GM12878 (cell line): ENCODE data around the gene ASB7. TPM values are rescaled to one million over a fixed set of nuclear protein-coding genes. Genes with fewer than 3 reads are reported as not detected.

Experiments
- ATAC-seq: fragments of 200-7000 bp; cut with Tn5 transposase; 3 replicates; pipeline ENCODE4 v1.9.1; 2020; ENCODE audit warnings: mild to moderate bottlenecking, moderate library complexity
- BruUV-seq: library from RNA; stranded (reverse); fragments of 400-500 nt; replicated peaks from 2 replicates; lab custom pipeline; 2021; lab: Mats Ljungman, UMichigan
- CTCF ChIA-PET: fragments of 300-600 bp; sonication (Branson Sonifier 250); formaldehyde crosslinking; extraction: SDS; loops from one replicate; lab custom pipeline; 2021; ENCODE audit warnings: inconsistent platforms; lab: Yijun Ruan, JAX
- POLR2A ChIA-PET: fragments of 350-600 bp; formaldehyde crosslinking; extraction: SDS; loops from one replicate; lab custom pipeline; 2021; ENCODE audit warnings: inconsistent platforms; lab: Charles Lee
- RAD21 ChIA-PET: fragments of 300-600 bp; sonication (Branson Sonifier 250); formaldehyde crosslinking; loops from one replicate; lab custom pipeline; 2023; ENCODE audit warnings: antibody characterized with exemption; ENCODE audit not compliant: unreplicated experiment; lab: Charles Lee
- SMC1A ChIA-PET: fragments of 300-600 bp; sonication (Branson Sonifier 250); formaldehyde crosslinking; loops from one replicate; lab custom pipeline; 2023; ENCODE audit not compliant: unreplicated experiment, uncharacterized antibody; lab: Charles Lee
- DNase-seq: peaks from one replicate; pipeline ENCODE4 v3.0.0-alpha.2; 2011; ENCODE audit warnings: low read depth, low spot score
- FAIRE-seq: peaks from 3 replicates; lab custom pipeline; 2011; peaks lifted over from hg19 to GRCh38; lab: Jason Lieb, UNC
- H2AFZ ChIP-seq: 2 replicates; pipeline ENCODE4 v1.6.0; 2011; ENCODE audit warnings: low read depth, low read length, control low read depth; ENCODE audit not compliant: control insufficient read depth
- H3K27ac ChIP-seq: 2 replicates; pipeline ENCODE4 v1.5.1; 2011; ENCODE audit warnings: control low read depth; ENCODE audit not compliant: control insufficient read depth, insufficient read depth
- H3K27me3 ChIP-seq, 2 experiments: replicated peaks in 1 of 2; 2 replicates each; pipeline versions ENCODE4 v1.6.0 to v1.6.1; 2011; ENCODE audit warnings: low read length in 1 of 2; ENCODE audit not compliant: control insufficient read depth in 2 of 2, insufficient read depth in 2 of 2
- H3K36me3 ChIP-seq, 2 experiments: 2 replicates each; pipeline ENCODE4 v1.5.1; 2011; ENCODE audit warnings: low read length in 1 of 2; ENCODE audit not compliant: control insufficient read depth in 2 of 2, insufficient read depth in 2 of 2
- H3K4me1 ChIP-seq: 2 replicates; pipeline ENCODE4 v1.6.1; 2011; ENCODE audit warnings: mild to moderate bottlenecking, low read length, moderate library complexity, mixed read lengths; ENCODE audit not compliant: control insufficient read depth, insufficient read depth
- H3K4me2 ChIP-seq: 2 replicates; pipeline ENCODE4 v1.6.0; 2011; ENCODE audit warnings: control low read depth; ENCODE audit not compliant: control insufficient read depth, insufficient read depth
- H3K4me3 ChIP-seq: fragments of 200-600 bp; sonication (generic); 2 replicates; pipeline ENCODE4 v1.5.1; 2016
- H3K79me2 ChIP-seq: 2 replicates; pipeline ENCODE4 v1.6.0; 2011; ENCODE audit warnings: low read length; ENCODE audit not compliant: control insufficient read depth, insufficient read depth
- H3K9ac ChIP-seq: 2 replicates; pipeline ENCODE4 v1.8.0; 2011; ENCODE audit warnings: low read length, control low read depth, mixed read lengths; ENCODE audit not compliant: control insufficient read depth, insufficient read depth
- H3K9me3 ChIP-seq: replicated peaks from 3 replicates; pipeline ENCODE4 v1.5.1; 2011; ENCODE audit warnings: mild to moderate bottlenecking, low read length; ENCODE audit not compliant: control insufficient read depth, insufficient read depth
- H4K20me1 ChIP-seq: 2 replicates; pipeline ENCODE4 v1.6.0; 2011; ENCODE audit not compliant: control insufficient read depth, insufficient read depth
- CBX3 ChIP-seq: fragments of 200-600 bp; sonication (generic); IDR thresholded peaks from 2 replicates; pipeline ENCODE4 v1.6.1; 2016; ENCODE audit warnings: low read depth, borderline replicate concordance
- CHD1 ChIP-seq: IDR thresholded peaks from 2 replicates; pipeline ENCODE4 v1.6.1; 2012; ENCODE audit warnings: low read depth, low read length, improper control_type of control experiment
- HDAC6 ChIP-seq: fragments of 200-600 bp; sonication (generic); IDR thresholded peaks from one replicate; pipeline ENCODE4 v1.8.0; 2017; ENCODE audit warnings: antibody characterized with exemption; ENCODE audit not compliant: unreplicated experiment
- HDGF ChIP-seq: fragments of 450-650 bp; IDR thresholded peaks from 2 replicates; pipeline ENCODE4 v1.6.1; 2016; ENCODE audit warnings: antibody characterized with exemption
- LARP7 ChIP-seq: fragments of 450-650 bp; IDR thresholded peaks from 2 replicates; pipeline ENCODE4 v1.6.1; 2017; ENCODE audit warnings: mild to moderate bottlenecking
- MEF2A ChIP-seq: IDR thresholded peaks from 2 replicates; pipeline ENCODE4 v1.6.1; 2011; ENCODE audit warnings: low read depth, mild to moderate bottlenecking, low read length, moderate library complexity; ENCODE audit not compliant: insufficient read depth
- RAD51 ChIP-seq: fragments of 450-650 bp; IDR thresholded peaks from 2 replicates; pipeline ENCODE4 v1.6.1; 2016; ENCODE audit warnings: moderate library complexity, mild to moderate bottlenecking, inconsistent platforms
- SIX5 ChIP-seq: IDR thresholded peaks from 2 replicates; pipeline ENCODE4 v1.6.1; 2011; ENCODE audit warnings: mild to moderate bottlenecking, low read depth, low read length, moderate library complexity; ENCODE audit not compliant: severe bottlenecking
- SMAD5 ChIP-seq: IDR thresholded peaks from 2 replicates; pipeline ENCODE4 v1.6.1; 2016; ENCODE audit warnings: antibody characterized with exemption, low read depth
- ZNF384 ChIP-seq: IDR thresholded peaks from 2 replicates; pipeline ENCODE4 v1.6.1; 2012; ENCODE audit warnings: low read depth, mild to moderate bottlenecking, low read length, improper control_type of control experiment, borderline replicate concordance
- WGBS: methylation state at CpG from one replicate; pipeline ENCODE4 v1.1.6; 2016; ENCODE audit warnings: low lambda C conversion rate; ENCODE audit not compliant: insufficient replicate concordance, insufficient coverage; ENCODE audit errors: missing lambda C conversion rate; 5-methylcytosine and 5-hydroxymethylcytosine counted together
- in situ Hi-C: fragments of 300-500 bp; cut with MboI; formaldehyde crosslinking; loops from 9 replicates; pipeline ENCODE4 v1.14.3; 2018; ENCODE audit warnings: mixed read lengths
- intact Hi-C: fragments of 100-400 bp; cut with micrococcal nuclease; formaldehyde crosslinking; loops from one replicate; pipeline ENCODE4 v1.14.2; 2022; ENCODE audit not compliant: unreplicated experiment
- polyA plus RNA-seq, 11 experiments: library from polyadenylated mRNA; depleted of rRNA in 4 of 11; unstranded in 6 of 11; stranded (reverse) in 5 of 11; fragments of >200 nt; fragmentation: Nextera tagmentation in 4 of 11; fragmentation: Illumina TruSeq in 1 of 11; extraction: Ambion mirVana in 4 of 11; extraction: Trizol in 1 of 11; gene quantifications; 1 replicate in 1 of 11; 2 replicates in 10 of 11; pipeline versions ENCODE4 v1.2.1 to v1.2.3, GENCODE V29; 2011 to 2016; ENCODE audit warnings: inconsistent platforms in 2 of 11, missing spikeins in 2 of 11, low read depth in 1 of 11
- total RNA-seq, 4 experiments: library from RNA; depleted of rRNA in 3 of 4; stranded (reverse); fragments of >200 nt in 3 of 4; fragmentation: Illumina TruSeq in 1 of 4; extraction: Trizol in 1 of 4; gene quantifications; 2 replicates each; pipeline versions ENCODE4 v1.2.1 to v1.2.3, GENCODE V29; 2013 to 2021
- TF ChIP-seq, protein P1 (sequence below): fragments of 450-650 bp; IDR thresholded peaks from 2 replicates; pipeline ENCODE4 v1.6.1; 2017; ENCODE audit warnings: mild to moderate bottlenecking, low read depth, inconsistent platforms; ENCODE audit not compliant: poor library complexity, severe bottlenecking
- TF ChIP-seq, protein P2 (sequence below): fragments of 450-650 bp; IDR thresholded peaks from 2 replicates; pipeline ENCODE4 v1.6.1; 2017; ENCODE audit warnings: mild to moderate bottlenecking, moderate library complexity
- TF ChIP-seq, protein P3 (sequence below): fragments of 450-650 bp; IDR thresholded peaks from 2 replicates; pipeline ENCODE4 v1.6.1; 2014; ENCODE audit warnings: mild to moderate bottlenecking
- TF ChIP-seq, protein P4 (sequence below): fragments of 450-650 bp; IDR thresholded peaks from 2 replicates; pipeline ENCODE4 v1.6.1; 2016; ENCODE audit warnings: mild to moderate bottlenecking

ASB7 gene
- total and polyA plus RNA-seq, 10 of the 15 experiments (the other 5 are each of a cell fraction or from before 2014, with no cell fraction given), result 2.7 to 13.9 (median 8.6) TPM

DNA sequence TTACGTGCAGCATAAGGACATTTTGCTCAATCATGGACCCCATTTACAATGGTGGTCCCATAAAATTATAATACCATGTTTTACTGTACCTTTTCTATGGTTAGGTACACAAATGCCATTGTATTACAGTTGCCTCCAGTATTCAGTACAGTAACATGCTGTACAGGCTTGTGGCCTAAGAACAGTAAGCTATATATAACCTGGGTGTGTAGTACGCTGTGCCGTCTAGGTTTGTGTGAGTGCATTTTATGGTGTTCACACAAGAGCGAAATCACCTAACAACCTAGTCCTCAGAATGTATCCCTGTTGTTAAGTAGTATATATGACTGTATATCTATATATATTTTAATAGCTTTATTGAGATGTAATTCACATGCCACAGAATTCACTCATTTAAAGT lies 12.5 kb downstream of the ASB7 start:
- no peak overlapping the region for H3K4me2 ChIP-seq
- H3K27me3 ChIP-seq, result no peaks in the 10 kb centered on the region
- H4K20me1 ChIP-seq, result no peaks in the 10 kb centered on the region
- H3K27ac ChIP-seq, result no peak overlapping the region
- no peak overlapping the region for H3K9ac ChIP-seq
- H3K4me1 ChIP-seq, result no peaks in the 10 kb centered on the region
- POLR2A ChIA-PET, result interaction anchor here (0.7 kb wide), 1 partner anchor 9 kb away, joined by 8 read pairs; no protein-coding TSS in a partner anchor
- DNase-seq, result no peak
- no peak overlapping the region for H2AFZ ChIP-seq
- no TSS peak for BruUV-seq
- peaks cover 3 to 44% of the 10 kb centered on the region in 2 experiments; a peak in 3 of 4 replicates for H3K36me3 ChIP-seq
- H3K9me3 ChIP-seq, result no peaks in the 10 kb centered on the region
- CTCF ChIA-PET, result interaction anchor here (0.7 to 1.2 kb wide), 3 partner anchors 10 to 12 kb away, joined by 4 to 5 read pairs (median 4); no protein-coding TSS in a partner anchor
- H3K79me2 ChIP-seq, result no peaks in the 10 kb centered on the region; the same call in 1 of the 2 replicates
- RAD21 ChIA-PET, result no interaction called here
- no peak for ATAC-seq
- FAIRE-seq, result no peak
- no peak overlapping the region for H3K4me3 ChIP-seq
- 98% methylated on average over 4 of the region's 4 CpGs for WGBS
- SMC1A ChIA-PET, result interaction anchor here (1.0 kb wide), 1 partner anchor 22 kb away, joined by 3 read pairs; no protein-coding TSS in a partner anchor
- intact Hi-C loops (no loop called here), in situ Hi-C loops (loop anchor here (10.0 to 25.0 kb wide), 2 partner anchors 650 to 1353 kb away; partner anchors contain the start of gene LRRC28)
- TF ChIP-seq, protein P1, sequence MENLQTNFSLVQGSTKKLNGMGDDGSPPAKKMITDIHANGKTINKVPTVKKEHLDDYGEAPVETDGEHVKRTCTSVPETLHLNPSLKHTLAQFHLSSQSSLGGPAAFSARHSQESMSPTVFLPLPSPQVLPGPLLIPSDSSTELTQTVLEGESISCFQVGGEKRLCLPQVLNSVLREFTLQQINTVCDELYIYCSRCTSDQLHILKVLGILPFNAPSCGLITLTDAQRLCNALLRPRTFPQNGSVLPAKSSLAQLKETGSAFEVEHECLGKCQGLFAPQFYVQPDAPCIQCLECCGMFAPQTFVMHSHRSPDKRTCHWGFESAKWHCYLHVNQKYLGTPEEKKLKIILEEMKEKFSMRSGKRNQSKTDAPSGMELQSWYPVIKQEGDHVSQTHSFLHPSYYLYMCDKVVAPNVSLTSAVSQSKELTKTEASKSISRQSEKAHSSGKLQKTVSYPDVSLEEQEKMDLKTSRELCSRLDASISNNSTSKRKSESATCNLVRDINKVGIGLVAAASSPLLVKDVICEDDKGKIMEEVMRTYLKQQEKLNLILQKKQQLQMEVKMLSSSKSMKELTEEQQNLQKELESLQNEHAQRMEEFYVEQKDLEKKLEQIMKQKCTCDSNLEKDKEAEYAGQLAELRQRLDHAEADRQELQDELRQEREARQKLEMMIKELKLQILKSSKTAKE, result no peak
- TF ChIP-seq ZNF384 (no peak), SMAD5 (no peak), SIX5 (no peak), MEF2A (no peak), HDGF (no peak), RAD51 (no peak), CBX3 (no peak), CHD1 (no peak), LARP7 (no peak), HDAC6 (no peak)
- TF ChIP-seq, protein P2, sequence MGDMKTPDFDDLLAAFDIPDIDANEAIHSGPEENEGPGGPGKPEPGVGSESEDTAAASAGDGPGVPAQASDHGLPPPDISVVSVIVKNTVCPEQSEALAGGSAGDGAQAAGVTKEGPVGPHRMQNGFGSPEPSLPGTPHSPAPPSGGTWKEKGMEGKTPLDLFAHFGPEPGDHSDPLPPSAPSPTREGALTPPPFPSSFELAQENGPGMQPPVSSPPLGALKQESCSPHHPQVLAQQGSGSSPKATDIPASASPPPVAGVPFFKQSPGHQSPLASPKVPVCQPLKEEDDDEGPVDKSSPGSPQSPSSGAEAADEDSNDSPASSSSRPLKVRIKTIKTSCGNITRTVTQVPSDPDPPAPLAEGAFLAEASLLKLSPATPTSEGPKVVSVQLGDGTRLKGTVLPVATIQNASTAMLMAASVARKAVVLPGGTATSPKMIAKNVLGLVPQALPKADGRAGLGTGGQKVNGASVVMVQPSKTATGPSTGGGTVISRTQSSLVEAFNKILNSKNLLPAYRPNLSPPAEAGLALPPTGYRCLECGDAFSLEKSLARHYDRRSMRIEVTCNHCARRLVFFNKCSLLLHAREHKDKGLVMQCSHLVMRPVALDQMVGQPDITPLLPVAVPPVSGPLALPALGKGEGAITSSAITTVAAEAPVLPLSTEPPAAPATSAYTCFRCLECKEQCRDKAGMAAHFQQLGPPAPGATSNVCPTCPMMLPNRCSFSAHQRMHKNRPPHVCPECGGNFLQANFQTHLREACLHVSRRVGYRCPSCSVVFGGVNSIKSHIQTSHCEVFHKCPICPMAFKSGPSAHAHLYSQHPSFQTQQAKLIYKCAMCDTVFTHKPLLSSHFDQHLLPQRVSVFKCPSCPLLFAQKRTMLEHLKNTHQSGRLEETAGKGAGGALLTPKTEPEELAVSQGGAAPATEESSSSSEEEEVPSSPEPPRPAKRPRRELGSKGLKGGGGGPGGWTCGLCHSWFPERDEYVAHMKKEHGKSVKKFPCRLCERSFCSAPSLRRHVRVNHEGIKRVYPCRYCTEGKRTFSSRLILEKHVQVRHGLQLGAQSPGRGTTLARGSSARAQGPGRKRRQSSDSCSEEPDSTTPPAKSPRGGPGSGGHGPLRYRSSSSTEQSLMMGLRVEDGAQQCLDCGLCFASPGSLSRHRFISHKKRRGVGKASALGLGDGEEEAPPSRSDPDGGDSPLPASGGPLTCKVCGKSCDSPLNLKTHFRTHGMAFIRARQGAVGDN, result no peak
- TF ChIP-seq, protein P3, sequence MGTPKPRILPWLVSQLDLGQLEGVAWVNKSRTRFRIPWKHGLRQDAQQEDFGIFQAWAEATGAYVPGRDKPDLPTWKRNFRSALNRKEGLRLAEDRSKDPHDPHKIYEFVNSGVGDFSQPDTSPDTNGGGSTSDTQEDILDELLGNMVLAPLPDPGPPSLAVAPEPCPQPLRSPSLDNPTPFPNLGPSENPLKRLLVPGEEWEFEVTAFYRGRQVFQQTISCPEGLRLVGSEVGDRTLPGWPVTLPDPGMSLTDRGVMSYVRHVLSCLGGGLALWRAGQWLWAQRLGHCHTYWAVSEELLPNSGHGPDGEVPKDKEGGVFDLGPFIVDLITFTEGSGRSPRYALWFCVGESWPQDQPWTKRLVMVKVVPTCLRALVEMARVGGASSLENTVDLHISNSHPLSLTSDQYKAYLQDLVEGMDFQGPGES, result no peak
- TF ChIP-seq, protein P4, sequence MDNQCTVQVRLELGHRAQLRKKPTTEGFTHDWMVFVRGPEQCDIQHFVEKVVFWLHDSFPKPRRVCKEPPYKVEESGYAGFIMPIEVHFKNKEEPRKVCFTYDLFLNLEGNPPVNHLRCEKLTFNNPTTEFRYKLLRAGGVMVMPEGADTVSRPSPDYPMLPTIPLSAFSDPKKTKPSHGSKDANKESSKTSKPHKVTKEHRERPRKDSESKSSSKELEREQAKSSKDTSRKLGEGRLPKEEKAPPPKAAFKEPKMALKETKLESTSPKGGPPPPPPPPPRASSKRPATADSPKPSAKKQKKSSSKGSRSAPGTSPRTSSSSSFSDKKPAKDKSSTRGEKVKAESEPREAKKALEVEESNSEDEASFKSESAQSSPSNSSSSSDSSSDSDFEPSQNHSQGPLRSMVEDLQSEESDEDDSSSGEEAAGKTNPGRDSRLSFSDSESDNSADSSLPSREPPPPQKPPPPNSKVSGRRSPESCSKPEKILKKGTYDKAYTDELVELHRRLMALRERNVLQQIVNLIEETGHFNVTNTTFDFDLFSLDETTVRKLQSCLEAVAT, result no peak
